Fibroblast of lung (primary cell): ENCODE measurements around the gene KCNT1. TPM values are rescaled to one million over a fixed set of nuclear protein-coding genes. Genes with fewer than 3 reads are reported as not detected.

Source experiments
- DNase-seq, 2 donors: peaks; one replicate each; pipeline versions ENCODE4 v3.0.0 to v3.0.0-alpha.2; 2010; ENCODE audit warnings: low read depth in 2 of 2
- H2AFZ ChIP-seq: 2 replicates; pipeline ENCODE4 v1.5.1; 2012; ENCODE audit warnings: low read length, control low read depth, inconsistent platforms
- H3K27ac ChIP-seq: 2 replicates; pipeline ENCODE4 v1.5.1; 2011; ENCODE audit warnings: low read length, control low read depth; ENCODE audit not compliant: insufficient read depth
- H3K27me3 ChIP-seq: 2 replicates; pipeline ENCODE4 v1.5.1; 2011; ENCODE audit warnings: mild to moderate bottlenecking, low read length; ENCODE audit not compliant: control insufficient read depth, insufficient read depth
- H3K36me3 ChIP-seq: 2 replicates; pipeline ENCODE4 v1.5.1; 2011; ENCODE audit warnings: low read length; ENCODE audit not compliant: control insufficient read depth, insufficient read depth
- H3K4me1 ChIP-seq: 2 replicates; pipeline ENCODE4 v1.5.1; 2011; ENCODE audit warnings: low read length; ENCODE audit not compliant: control insufficient read depth, insufficient read depth; ENCODE audit errors: extremely low read depth
- H3K4me2 ChIP-seq: 2 replicates; pipeline ENCODE4 v1.5.1; 2011; ENCODE audit warnings: low read length, control low read depth; ENCODE audit not compliant: insufficient read depth; ENCODE audit errors: extremely low read depth
- H3K4me3 ChIP-seq, 4 experiments: fragments of 200-600 bp in 1 of 4; sonication (generic) in 1 of 4; replicated peaks in 1 of 4; 2 replicates each; pipeline ENCODE4 v1.5.1; 2011 to 2016; ENCODE audit warnings: low read length in 4 of 4, low read depth in 3 of 4, mild to moderate bottlenecking in 3 of 4, control low read depth in 2 of 4, inconsistent platforms in 1 of 4, mixed read lengths in 1 of 4; ENCODE audit not compliant: insufficient read depth in 1 of 4; ENCODE audit errors: control extremely low read depth in 1 of 4
- H3K79me2 ChIP-seq: 2 replicates; pipeline ENCODE4 v1.5.1; 2012; ENCODE audit warnings: mild to moderate bottlenecking, low read length, inconsistent platforms; ENCODE audit not compliant: control insufficient read depth, insufficient read depth
- H3K9ac ChIP-seq: 2 replicates; pipeline ENCODE4 v1.5.1; 2011; ENCODE audit warnings: mild to moderate bottlenecking, low read length, control low read depth; ENCODE audit not compliant: insufficient read depth
- H3K9me3 ChIP-seq: 2 replicates; pipeline ENCODE4 v1.5.1; 2012; ENCODE audit warnings: low read depth, low read length; ENCODE audit not compliant: control insufficient read depth, insufficient read depth
- H4K20me1 ChIP-seq: 2 replicates; pipeline ENCODE4 v1.5.1; 2011; ENCODE audit warnings: low read length; ENCODE audit not compliant: control insufficient read depth, insufficient read depth; ENCODE audit errors: extremely low read depth
- EZH2 ChIP-seq: IDR thresholded peaks from 2 replicates; pipeline ENCODE4 v1.5.1; 2012; ENCODE audit warnings: low read length, control low read depth, mild to moderate bottlenecking; ENCODE audit errors: missing control alignments
- polyA plus RNA-seq, 2 donors: library from polyadenylated mRNA; depleted of rRNA in 1 of 2; stranded (reverse) in 1 of 2; unstranded in 1 of 2; fragments of >200 nt; gene quantifications; 2 replicates each; pipeline ENCODE4 v1.2.1, GENCODE V29; 2011 to 2012; ENCODE audit warnings: missing spikeins in 1 of 2
- total RNA-seq: library from RNA; depleted of rRNA; stranded (reverse); fragments of >200 nt; gene quantifications from 2 replicates; pipeline ENCODE4 v1.2.1, GENCODE V29; 2014
- TF ChIP-seq, protein P1 (sequence below), 2 donors: IDR thresholded peaks in 1 of 2; conservative IDR thresholded peaks in 1 of 2; 1 replicate in 1 of 2; 2 replicates in 1 of 2; pipeline ENCODE4 v1.5.1; 2011 to 2012; ENCODE audit warnings: low read length in 2 of 2, control low read depth in 1 of 2, inconsistent platforms in 1 of 2, low read depth in 1 of 2, mild to moderate bottlenecking in 1 of 2

Gene KCNT1
- total and polyA plus RNA-seq, 2 donors (not counting 1 experiment from before 2014, with no cell fraction given): not detected

DNA sequence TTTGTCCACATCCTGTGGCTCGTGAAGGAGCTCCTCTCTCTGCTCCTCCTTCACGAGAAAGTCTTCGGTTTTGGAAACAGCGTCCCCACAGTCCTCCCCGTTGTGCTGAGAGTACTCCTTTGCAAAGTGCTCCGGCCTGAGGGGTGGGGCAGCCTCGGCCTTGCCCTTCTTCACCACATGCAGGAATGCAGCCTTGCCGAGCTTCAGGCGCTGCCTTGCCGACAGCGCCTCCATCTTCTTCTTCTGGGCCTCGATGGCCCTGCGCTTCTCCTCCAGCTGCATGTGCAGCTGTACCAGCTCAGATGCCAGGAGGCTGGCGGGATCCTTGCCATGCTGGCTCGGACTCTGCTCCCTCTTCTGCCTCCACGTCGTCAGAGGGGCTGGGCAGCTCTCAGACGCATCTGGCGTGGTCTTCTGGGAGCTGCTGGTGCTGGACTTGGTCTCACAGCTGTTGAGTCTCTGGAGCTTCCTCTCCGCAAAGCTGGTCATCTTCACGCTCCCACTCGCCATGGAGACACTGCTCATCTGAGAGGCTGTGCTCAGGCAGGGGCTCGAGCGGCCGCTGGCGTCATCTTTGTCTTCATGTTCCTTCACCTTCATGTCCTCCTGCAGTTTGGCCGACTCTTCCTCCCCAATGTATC lies 119.9 kb downstream of the KCNT1 start:
- Histone ChIP-seq H3K27me3 (no peaks in the 10 kb centered on the region), H3K9me3 (no peaks in the 10 kb centered on the region), H2AFZ (no peak overlapping the region), H3K79me2 (no peaks in the 10 kb centered on the region), H3K36me3 (peaks cover 11% of the 10 kb centered on the region), H4K20me1 (no peaks in the 10 kb centered on the region), H3K9ac (no peak overlapping the region), H3K27ac (no peak overlapping the region), H3K4me2 (no peak overlapping the region), H3K4me1 (no peaks in the 10 kb centered on the region), H3K4me3 (no peak overlapping the region)
- no peak for DNase-seq
- TF ChIP-seq, protein P1, sequence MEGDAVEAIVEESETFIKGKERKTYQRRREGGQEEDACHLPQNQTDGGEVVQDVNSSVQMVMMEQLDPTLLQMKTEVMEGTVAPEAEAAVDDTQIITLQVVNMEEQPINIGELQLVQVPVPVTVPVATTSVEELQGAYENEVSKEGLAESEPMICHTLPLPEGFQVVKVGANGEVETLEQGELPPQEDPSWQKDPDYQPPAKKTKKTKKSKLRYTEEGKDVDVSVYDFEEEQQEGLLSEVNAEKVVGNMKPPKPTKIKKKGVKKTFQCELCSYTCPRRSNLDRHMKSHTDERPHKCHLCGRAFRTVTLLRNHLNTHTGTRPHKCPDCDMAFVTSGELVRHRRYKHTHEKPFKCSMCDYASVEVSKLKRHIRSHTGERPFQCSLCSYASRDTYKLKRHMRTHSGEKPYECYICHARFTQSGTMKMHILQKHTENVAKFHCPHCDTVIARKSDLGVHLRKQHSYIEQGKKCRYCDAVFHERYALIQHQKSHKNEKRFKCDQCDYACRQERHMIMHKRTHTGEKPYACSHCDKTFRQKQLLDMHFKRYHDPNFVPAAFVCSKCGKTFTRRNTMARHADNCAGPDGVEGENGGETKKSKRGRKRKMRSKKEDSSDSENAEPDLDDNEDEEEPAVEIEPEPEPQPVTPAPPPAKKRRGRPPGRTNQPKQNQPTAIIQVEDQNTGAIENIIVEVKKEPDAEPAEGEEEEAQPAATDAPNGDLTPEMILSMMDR (conservative IDR thresholded peaks at IDR 0.05 in 1 of 2, IDR thresholded peaks at IDR 0.05 in 1 of 2; ENCODE audit: low read depth in 1 of 2, low read length in 2 of 2): no peak
- TF ChIP-seq EZH2: no peak

DNA sequence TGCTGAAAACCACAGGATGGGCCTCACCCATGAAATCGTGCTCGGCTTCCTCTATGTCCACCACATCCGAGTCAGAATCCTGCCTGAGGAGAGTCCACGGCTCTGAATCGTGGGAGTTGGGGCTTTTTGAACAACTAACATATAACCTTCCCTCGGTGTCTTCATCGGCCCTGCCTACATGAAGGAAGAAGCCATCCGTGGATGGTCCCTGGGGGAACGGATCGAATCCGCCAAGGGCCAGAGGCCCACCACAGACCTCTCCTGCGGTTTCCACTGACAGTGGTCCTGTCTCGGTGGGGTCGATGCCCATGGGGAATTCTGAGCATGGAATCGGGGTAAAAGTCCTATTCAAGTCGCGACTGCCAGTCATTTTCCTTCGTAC lies 120.4 kb downstream of the KCNT1 start:
- Histone ChIP-seq H2AFZ (no peak overlapping the region), H3K27ac (no peak overlapping the region), H3K4me2 (no peak overlapping the region), H3K27me3 (no peaks in the 10 kb centered on the region), H4K20me1 (no peaks in the 10 kb centered on the region), H3K4me3 (no peak overlapping the region), H3K9ac (no peak overlapping the region), H3K36me3 (peaks cover 11% of the 10 kb centered on the region), H3K9me3 (no peaks in the 10 kb centered on the region), H3K79me2 (no peaks in the 10 kb centered on the region), H3K4me1 (no peaks in the 10 kb centered on the region)
- no peak for TF ChIP-seq EZH2
- TF ChIP-seq, protein P1 (conservative IDR thresholded peaks at IDR 0.05 in 1 of 2, IDR thresholded peaks at IDR 0.05 in 1 of 2; ENCODE audit: low read depth in 1 of 2, low read length in 2 of 2): no peak
- DNase-seq: no peak

DNA sequence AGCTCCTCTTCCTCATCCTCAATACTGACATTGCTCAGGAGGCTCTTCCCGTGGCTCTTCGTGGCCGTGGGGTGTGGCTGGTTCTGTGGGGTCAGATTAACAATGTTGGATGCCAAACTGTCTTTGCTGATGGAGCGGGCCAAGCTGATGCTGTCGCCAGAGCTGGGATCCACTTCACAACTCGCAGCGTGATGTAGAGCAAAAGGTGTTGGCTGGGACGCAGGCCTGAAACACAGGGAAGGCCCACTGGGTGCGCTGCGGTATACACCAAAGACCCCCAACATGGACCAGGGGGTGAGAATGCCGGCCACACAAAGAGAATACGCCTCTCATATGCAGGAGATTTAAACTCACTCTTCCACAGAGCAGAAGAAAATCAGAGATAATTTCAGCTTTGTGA lies 121.1 kb downstream of the KCNT1 start:
- Histone ChIP-seq H3K27me3 (no peaks in the 10 kb centered on the region), H3K79me2 (no peaks in the 10 kb centered on the region), H3K36me3 (peaks cover 10% of the 10 kb centered on the region), H3K9me3 (no peaks in the 10 kb centered on the region), H3K4me2 (no peak overlapping the region), H3K4me3 (no peak overlapping the region), H2AFZ (no peak overlapping the region), H3K27ac (no peak overlapping the region), H3K4me1 (no peaks in the 10 kb centered on the region), H4K20me1 (no peaks in the 10 kb centered on the region), H3K9ac (no peak overlapping the region)
- no peak for DNase-seq
- TF ChIP-seq, protein P1 (conservative IDR thresholded peaks at IDR 0.05 in 1 of 2, IDR thresholded peaks at IDR 0.05 in 1 of 2; ENCODE audit: low read depth in 1 of 2, low read length in 2 of 2): no peak
- TF ChIP-seq EZH2: no peak
